ENCODE results near the gene ACTRT2.

The ACTRT2 gene

DNA sequence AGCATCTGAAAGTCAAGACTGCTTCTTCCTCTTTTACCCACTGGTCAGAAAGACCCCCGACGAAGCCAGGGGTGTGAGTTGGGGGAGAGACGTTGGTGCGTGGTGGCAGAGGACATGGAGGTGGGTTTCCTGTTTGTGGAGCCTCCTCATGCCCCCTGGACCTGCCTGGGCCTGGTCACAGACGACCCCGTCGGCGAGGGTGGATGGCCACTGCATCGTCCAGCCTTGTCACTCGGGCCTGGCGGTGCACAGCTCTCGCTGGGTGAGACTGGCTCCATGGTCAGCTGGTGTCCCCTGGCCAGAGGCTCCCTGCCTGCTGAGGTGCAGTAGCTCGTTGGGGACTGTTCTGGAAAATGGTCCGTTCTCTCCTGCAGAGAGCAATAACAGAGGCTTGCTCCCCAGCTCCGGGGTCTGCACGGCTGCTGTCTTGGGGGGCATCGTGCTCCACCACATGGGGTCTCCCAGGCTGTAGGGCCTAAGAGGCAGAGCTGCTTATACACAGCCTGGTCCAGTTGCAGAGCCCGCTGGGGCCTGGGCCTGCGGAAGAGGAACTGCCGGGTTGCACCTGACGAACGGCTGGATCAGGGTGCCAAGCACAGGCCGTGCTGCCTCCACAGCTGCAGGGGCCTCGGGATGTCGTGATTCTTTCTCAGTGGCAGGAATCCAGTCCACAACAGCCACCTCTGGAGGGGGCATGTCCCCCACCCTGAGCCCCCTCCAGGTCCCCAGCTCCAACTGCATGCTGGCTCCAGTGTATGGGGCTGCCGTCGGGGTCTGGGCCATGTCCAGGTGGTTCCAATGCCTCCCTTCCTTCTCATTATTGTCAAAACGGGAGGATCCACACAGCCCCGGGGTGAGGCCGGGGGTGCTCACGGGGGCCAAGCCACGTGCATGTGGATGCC, 18.0 kb upstream of the ACTRT2 start:
- no peak for DNase-seq (ENCODE audit: low spot score)

GRCh38 chr1:3003941-3004270, 17.4 kb upstream of the ACTRT2 start:
- DNase-seq (ENCODE audit: low spot score): no peak

DNA sequence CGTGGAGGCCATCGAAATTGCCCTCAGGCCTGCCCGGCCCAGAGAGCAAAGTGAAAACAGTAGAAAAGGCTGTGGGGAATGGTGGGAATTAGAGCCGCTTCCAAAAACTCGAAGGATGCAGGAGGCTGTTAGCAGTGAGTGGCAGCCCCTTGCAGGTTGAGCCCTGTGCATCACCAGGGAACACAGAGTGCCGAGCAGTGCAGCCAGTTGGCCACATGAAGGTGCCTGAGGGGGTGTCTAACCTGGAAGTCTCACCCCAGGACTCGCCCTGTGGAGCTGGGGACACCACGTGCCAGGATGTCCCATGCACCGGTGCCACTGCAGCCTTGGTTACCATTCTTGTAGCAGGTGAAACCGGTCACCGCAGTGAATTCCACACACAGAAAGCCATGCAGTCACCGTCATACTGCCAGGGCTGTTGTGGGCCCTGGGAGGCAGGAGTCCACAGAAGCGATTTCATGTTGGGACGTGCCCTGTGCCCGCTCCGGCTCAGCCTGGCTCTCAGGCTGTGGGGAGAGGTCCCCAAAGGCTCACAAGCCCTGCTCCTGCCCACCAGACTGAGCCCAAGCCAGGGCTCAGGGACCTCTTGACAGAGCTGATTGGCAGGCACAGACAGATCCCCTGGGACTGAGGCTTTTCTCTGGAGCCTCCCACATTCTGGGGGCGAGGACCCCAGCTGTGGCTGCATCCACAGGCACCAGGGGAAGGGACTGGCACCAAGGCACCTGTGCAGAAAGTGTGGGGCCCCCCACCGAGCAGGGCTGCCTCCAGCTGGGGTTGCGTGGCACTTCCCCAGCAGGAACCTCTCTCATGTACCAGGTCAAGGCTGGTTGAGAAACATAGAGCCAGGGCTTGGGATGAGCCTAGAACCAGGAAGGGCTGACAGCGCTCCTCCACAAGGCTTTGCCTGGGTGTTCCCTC, 16.7 kb upstream of the ACTRT2 start:
- DNase-seq (ENCODE audit: low spot score): no peak

- DNase-seq (ENCODE audit: low spot score): no peak
These were observed 15.5 kb upstream of the ACTRT2 start for GRCh38 chr1:3005771-3006170.

DNA sequence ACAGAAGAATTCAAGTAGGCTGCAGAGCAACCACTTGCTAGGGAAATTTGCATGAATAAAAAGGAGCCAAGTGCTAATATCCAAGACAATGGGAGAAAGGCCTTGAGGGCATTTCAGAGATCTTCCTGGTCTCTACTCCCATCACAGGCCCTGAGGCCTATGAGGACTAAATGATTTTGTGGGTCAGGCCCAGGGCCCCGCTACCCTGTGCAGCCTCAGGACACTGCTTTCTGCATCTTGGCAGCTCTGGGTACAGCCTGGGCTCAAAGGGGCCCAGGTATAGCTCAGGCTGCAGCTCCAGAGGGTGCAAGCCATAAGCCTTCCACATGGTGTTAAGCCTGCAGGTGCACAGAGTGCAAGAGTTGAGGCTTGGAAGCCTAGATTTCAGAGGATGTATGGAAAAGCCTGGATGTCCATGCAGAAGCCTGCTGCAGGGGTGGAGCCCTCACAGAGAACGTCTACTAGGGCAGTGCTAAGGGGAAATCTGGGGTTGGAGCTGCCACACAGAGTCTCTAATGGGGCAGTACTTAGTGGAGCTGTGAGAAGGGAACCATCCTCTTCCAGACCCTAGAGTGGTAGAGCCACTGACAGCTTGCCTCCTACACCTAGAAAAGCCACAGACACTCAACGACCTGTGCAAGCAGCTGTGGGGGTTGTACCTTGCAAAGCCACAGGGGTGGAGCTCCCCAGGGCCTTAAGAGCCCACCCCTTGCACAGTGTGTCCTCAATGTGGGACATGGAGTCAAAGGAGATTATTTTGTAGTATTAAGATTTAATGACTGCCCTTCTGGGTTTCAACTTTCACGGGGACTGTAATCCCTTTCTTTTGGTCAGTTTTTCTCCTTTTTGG, 13.7 kb upstream of the ACTRT2 start:
- no peak for DNase-seq (ENCODE audit: low spot score)

DNA sequence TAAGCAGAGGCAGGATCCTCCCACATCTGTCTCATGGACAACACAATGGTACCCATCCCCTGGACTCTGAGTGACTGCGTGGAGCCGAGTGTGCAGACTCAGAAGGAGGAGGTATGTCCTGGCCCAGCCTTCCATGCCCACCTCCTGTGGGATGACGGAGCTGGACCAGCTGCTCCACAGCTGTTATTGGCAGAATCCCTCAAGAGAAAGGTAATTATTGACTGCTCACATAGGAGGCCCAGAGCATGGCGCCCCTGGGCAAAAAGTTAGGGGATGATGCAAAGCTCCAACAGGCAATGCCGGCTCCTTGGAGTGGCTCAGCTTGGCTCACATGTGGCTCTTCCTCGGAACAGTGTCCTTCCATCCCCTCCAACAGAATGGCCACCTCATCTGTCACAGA, 12.2 kb upstream of the ACTRT2 start:
- DNase-seq (ENCODE audit: low spot score): no peak

DNA sequence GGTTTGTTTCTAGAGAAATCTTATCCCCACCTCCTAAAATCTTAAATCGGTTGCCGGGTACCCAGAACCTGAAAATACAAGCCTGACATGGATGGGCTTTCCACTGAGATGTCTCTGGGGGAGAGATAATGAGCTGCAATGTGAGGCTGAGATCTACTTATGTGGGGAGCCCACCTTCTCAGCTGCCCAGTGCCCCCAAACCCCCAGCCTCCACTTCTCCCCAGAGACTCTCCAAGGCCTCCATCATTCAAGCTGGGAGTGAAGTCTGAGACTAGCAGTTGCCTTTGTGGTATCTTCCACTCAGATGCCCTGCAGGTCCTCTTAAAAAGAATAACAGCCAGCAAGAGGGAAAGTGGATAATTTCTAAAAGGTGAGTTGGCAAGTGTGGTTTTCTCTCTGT, 11.7 kb upstream of the ACTRT2 start:
- DNase-seq (ENCODE audit: low spot score): no peak

DNA sequence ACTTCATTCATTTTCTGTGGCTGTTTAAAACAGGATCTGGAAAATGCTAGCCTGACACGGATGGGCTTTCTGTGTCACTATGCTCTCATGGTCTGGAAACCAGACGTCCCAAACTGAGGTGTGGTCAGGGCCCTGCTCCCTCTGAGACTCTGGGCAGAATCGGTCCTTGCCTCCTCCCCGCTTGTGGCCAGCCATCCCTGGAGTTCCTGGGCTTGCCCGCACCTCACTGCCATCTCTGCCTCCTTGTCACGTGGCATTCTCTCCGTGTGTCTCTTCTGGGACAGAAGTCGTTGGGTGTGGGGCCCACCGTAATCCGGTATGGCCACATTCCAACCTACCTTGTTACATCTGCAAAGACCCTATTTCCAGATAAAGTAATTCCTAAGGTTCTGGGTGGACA, 10.1 kb upstream of the ACTRT2 start:
- DNase-seq (ENCODE audit: low spot score): no peak

GRCh38 chr1:3011631-3012455, 9.4 kb upstream of the ACTRT2 start:
- no peak for DNase-seq (ENCODE audit: low spot score)

- DNase-seq (ENCODE audit: low spot score): peak; percentile 13
These were observed 8.6 kb upstream of the ACTRT2 start for GRCh38 chr1:3012456-3013291.

GRCh38 chr1:3013371-3014049, 7.8 kb upstream of the ACTRT2 start:
- no peak for DNase-seq (ENCODE audit: low spot score)

GRCh38 chr1:3014050-3014440, 7.2 kb upstream of the ACTRT2 start:
- no peak for DNase-seq (ENCODE audit: low spot score)

GRCh38 chr1:3014443-3015268, 6.6 kb upstream of the ACTRT2 start:
- DNase-seq (ENCODE audit: low spot score): no peak

- no peak for DNase-seq (ENCODE audit: low spot score)
These were observed 6.0 kb upstream of the ACTRT2 start for GRCh38 chr1:3015269-3015635.

DNA sequence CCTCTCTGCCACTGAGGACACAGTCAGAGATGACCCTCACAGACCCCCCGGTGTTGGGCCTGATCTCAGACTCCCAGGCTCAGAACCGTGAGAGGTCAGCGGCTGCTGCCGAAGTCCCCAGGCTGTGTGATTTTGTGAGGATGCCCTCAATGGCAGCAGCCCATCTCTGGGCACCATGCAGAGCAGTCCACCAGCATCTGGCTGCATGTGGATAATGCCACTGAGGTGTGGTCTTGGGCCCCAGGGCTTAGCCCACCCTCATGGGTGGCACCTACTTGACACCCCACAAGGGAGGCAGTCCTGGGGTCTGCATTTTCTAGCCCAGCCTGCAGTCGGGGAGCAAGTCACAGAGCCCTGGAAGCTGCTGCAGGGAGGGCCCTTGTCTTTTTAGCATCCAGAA, 5.5 kb upstream of the ACTRT2 start:
- no peak for DNase-seq (ENCODE audit: low spot score)

DNA sequence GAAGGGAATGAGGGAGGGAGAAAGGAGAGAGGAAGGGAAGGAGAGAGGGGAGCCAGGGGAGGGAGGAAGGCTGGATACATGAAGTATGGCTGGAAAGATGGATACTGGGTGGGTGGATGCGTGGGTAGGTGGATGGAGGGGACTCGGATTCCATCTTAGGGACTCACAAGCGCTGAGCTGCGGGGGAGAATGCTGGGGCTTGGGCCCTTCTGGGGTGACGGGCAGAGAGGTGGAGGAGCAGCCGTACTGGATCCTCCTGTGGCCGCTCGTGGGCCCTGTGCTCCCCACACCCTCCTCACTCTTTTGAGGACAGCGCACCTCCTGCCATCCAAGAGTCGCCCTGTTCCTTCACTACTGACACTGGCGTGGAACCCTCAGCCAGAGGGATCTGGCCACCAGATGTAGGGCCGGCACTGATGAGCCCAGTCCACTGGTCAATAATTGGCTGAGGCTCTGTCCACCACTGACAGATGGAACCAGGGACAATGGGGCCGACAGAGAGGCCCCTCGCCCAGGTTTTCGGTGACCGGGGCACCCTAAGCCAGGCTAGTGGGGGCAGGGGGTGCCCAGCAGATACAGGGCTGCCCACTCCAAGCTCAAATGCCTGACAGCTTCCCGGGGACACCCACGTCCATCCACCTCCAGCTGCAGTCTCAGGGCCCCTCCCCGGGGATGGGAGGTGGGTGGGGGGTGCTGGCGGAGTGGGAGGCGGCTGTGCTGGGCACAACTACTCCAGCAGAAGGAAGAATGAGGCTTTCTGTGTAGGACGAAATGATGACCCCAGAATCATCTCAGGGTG, 4.4 kb upstream of the ACTRT2 start:
- no peak for DNase-seq (ENCODE audit: low spot score)

- no peak for DNase-seq (ENCODE audit: low spot score)
These were observed 3.7 kb upstream of the ACTRT2 start for GRCh38 chr1:3017440-3018050.

GRCh38 chr1:3018051-3018471, 3.2 kb upstream of the ACTRT2 start:
- DNase-seq (ENCODE audit: low spot score): no peak

All from cerebellar cortex (tissue), 1 donor.